T follicular helper cell (primary cell): ENCODE data around the gene MAML1.

Experiments
- DNase-seq: peaks from one replicate; pipeline ENCODE4 v3.0.0-alpha.2; 2020; ENCODE audit warnings: low read depth

The MAML1 gene

GRCh38 chr5:179823937-179824744, 91.5 kb downstream of the MAML1 start:
- no peak for DNase-seq

- no peak for DNase-seq
Observed at GRCh38 chr5:179824745-179825112, 92.1 kb downstream of the MAML1 start.

GRCh38 chr5:179825655-179826182, 93.1 kb downstream of the MAML1 start:
- no peak for DNase-seq
